BE2C (cell line): ENCODE measurements around the gene CRX.
"Not testable (repeated sequence)": the region's sequence is repeated elsewhere in the genome, so short reads cannot be mapped to it uniquely, and the experiment has no call there.

Source experiments
- DNase-seq: peaks from one replicate; pipeline ENCODE4 v3.0.0-alpha.2; 2020
- H3K27me3 ChIP-seq: fragments of 250-450 bp; sonication (Bioruptor Pico); 2 replicates; pipeline ENCODE4 v1.5.1; 2020; ENCODE audit warnings: mild to moderate bottlenecking
- H3K36me3 ChIP-seq: fragments of 250-450 bp; sonication (Bioruptor Pico); 2 replicates; pipeline ENCODE4 v1.5.1; 2020; ENCODE audit warnings: mild to moderate bottlenecking
- H3K4me1 ChIP-seq: fragments of 250-450 bp; sonication (Bioruptor Pico); 2 replicates; pipeline ENCODE4 v1.5.1; 2020
- H3K4me3 ChIP-seq: 2 replicates; pipeline ENCODE4 v1.5.1; 2011; ENCODE audit warnings: low read depth, low read length
- H3K9me3 ChIP-seq: fragments of 250-450 bp; sonication (Bioruptor Pico); 2 replicates; pipeline ENCODE4 v1.5.1; 2020
- TF ChIP-seq, protein P1 (sequence below): IDR thresholded peaks from 2 replicates; pipeline ENCODE4 v1.5.1; 2012; ENCODE audit warnings: mild to moderate bottlenecking, low read depth, low read length

The CRX gene

DNA sequence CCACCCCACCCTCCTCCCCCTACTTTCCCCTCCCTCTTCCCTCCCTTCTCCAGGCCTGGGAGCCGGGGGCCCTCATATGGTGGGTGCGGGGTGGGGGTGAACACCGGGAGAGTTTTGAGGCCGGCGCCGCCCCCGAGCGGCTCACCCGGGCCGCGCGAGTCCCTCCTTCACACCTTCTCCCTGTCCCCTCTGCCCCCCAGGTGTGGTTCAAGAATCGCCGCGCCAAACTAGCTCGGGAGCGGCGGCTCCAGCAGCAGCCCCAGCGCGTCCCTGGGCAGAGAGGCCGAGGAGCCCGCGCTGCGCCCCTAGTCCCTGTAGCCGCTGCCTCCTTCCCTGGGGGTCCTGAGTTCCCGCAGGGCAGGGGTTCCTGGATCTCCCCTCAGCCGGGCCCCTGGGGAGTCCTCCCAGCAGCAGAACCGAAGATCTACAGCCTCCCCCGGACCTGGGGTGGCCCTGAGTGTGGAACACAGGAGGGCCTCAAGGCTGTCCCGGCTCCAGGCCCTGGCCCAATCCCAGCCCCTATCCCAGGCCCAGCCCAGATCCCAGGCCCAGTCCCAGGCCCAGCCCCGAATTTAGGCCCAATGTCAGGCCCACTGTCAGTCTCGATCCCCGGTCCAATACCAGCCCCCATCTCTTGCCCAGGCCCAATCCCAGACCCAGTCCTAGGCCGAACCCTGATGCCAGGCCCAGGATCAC, 39.0 kb downstream of the CRX start:
- Histone ChIP-seq H3K4me3 (no peak overlapping the region), H3K36me3 (no peaks in the 10 kb centered on the region), H3K9me3 (no peaks in the 10 kb centered on the region), H3K4me1 (no peaks in the 10 kb centered on the region), H3K27me3 (peaks cover 2% of the 10 kb centered on the region; the same call in 1 of the 2 replicates)
- TF ChIP-seq, protein P1, sequence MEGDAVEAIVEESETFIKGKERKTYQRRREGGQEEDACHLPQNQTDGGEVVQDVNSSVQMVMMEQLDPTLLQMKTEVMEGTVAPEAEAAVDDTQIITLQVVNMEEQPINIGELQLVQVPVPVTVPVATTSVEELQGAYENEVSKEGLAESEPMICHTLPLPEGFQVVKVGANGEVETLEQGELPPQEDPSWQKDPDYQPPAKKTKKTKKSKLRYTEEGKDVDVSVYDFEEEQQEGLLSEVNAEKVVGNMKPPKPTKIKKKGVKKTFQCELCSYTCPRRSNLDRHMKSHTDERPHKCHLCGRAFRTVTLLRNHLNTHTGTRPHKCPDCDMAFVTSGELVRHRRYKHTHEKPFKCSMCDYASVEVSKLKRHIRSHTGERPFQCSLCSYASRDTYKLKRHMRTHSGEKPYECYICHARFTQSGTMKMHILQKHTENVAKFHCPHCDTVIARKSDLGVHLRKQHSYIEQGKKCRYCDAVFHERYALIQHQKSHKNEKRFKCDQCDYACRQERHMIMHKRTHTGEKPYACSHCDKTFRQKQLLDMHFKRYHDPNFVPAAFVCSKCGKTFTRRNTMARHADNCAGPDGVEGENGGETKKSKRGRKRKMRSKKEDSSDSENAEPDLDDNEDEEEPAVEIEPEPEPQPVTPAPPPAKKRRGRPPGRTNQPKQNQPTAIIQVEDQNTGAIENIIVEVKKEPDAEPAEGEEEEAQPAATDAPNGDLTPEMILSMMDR = no peak
- no peak for DNase-seq

DNA sequence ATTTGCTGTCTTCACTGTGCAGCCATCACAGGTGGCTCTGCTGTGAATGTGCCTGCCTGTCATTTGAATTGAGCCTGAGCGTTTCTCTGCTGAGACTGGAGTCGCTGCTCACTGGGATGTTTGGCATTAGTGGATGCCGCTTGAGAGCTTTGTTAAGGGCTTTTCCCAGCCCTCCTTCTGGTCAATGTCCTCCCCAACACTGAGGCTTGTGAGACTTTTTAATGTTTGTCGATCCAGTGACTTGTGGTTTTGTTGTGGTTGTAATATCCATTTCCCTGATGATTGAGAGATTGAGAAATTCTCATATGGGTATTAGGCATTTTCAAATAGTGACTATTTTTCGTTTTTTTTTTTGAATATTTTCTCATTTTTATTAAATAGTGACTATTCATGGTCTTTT, 39.9 kb downstream of the CRX start:
- DNase-seq = no peak
- Histone ChIP-seq H3K4me1 (no peaks in the 10 kb centered on the region), H3K4me3 (no peak overlapping the region), H3K27me3 (peaks cover 2% of the 10 kb centered on the region; the same call in 1 of the 2 replicates), H3K36me3 (no peaks in the 10 kb centered on the region), H3K9me3 (no peaks in the 10 kb centered on the region)
- TF ChIP-seq, protein P1 = no peak

DNA sequence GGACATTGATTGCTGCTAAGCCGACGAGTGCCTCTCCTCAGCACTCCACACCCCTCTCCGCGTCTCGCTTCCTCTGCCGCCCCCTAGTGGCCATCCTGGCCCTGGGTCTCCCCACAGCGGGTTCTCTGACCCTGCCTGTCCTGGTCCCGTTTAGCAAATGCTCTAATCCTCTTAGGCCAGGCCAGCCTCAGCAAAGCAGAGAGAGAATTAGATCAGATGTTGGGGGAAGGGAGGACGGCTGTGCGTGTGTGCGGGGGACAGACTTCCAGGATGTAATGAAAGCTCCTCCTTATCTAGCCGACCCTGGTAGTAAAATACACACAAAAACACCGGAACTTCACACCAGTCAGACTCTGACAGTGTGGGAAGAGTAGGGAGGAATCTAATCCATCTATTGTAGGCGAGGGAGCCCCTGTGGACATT, 41.8 kb downstream of the CRX start:
- Histone ChIP-seq H3K4me1 (no peaks in the 10 kb centered on the region), H3K4me3 (no peak overlapping the region), H3K27me3 (peaks cover 2% of the 10 kb centered on the region; the same call in 1 of the 2 replicates), H3K9me3 (no peaks in the 10 kb centered on the region), H3K36me3 (no peaks in the 10 kb centered on the region)
- TF ChIP-seq, protein P1 = peak; percentile 96
- DNase-seq = peak; percentile 91

DNA sequence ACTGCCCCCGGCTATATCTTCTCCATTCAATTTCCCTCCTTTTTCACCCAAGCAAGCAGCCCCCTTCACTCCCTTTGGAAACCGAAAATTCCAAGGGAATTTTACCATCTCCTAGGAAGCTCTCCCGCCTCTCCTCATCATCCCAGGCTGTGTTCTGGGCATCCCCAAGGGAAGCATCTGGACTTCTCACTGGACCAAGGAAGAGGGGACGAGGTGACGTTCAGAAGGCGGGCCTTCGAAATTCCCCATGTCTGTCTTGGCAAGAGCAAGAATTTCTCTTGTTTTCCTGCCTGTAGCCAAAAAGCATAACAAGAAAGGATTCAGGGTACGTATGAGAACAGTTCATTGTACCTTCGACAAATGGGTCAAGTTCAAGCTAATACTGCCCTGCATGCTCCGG, 43.4 kb downstream of the CRX start:
- Histone ChIP-seq H3K27me3 (peaks cover 2% of the 10 kb centered on the region; the same call in 1 of the 2 replicates), H3K36me3 (no peaks in the 10 kb centered on the region), H3K4me3 (no peak overlapping the region), H3K4me1 (no peaks in the 10 kb centered on the region), H3K9me3 (no peaks in the 10 kb centered on the region)
- DNase-seq = no peak
- TF ChIP-seq, protein P1 = no peak

DNA sequence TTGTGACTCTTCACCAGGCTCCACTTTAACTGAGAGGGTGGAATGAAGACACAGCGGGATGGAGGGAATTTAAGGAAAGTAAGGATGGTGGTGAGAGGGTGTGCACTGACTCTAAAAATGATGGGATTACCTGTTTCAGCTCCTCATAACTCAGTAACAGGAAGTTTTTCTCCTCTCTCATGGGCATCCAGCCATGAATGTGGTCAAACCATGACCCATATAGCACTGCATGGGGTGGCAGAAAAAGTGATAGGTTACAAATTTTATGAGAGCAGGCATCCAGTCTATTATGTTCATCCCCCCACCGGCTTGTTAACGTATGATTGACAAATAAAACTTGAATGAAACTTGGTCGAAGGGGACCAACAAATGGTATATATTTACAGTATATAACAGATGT, 57.2 kb downstream of the CRX start:
- no peaks in the 10 kb centered on the region for H3K9me3 ChIP-seq
- TF ChIP-seq, protein P1 = no peak
- no peaks in the 10 kb centered on the region for H3K4me1 ChIP-seq
- H3K4me3 ChIP-seq = no peak overlapping the region
- no peaks in the 10 kb centered on the region for H3K27me3 ChIP-seq
- DNase-seq = no peak
- no peaks in the 10 kb centered on the region for H3K36me3 ChIP-seq

DNA sequence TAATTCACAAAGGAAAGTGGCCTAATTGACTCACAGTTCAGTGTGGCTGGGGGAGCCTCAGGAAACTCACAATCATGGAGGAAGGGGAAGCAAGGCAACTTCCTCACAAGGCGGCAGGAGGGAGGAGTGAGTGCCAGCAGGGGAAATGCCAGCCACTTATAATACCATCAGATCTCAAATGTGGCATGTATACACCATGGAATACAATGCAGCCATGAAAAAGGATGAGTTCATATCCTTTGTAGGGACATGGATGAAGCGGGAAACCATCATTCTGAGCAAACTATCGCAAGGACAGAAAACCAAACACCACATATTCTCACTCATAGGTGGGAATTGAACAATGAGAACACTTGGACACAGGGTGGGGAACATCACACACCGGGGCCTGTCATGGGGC, 57.6 kb downstream of the CRX start:
- not testable (repeated sequence) for H3K4me3 ChIP-seq, H3K36me3 ChIP-seq, H3K9me3 ChIP-seq, H3K27me3 ChIP-seq, DNase-seq, H3K4me1 ChIP-seq
